ENCODE results near the gene MAPK9. TPM values are rescaled to one million over a fixed set of nuclear protein-coding genes. Genes with fewer than 3 reads are reported as not detected.

Gene MAPK9
- total RNA-seq, 3 donors from 2014 or later, result 37.4 to 54.1 (median 41.3) TPM

- Histone ChIP-seq H3K36me3 (ENCODE audit: low read depth) (no peaks in the 10 kb centered on the region), H3K4me3 (no peak overlapping the region), H3K4me1 (ENCODE audit: low read depth) (no peaks in the 10 kb centered on the region), H3K9me3 (peaks cover 19% of the 10 kb centered on the region)
- ATAC-seq (no peak), DNase-seq (no peak)
- TF ChIP-seq CTCF (IDR thresholded peaks at IDR 0.05), result no peak
- intact Hi-C loops (cut with DNase I, micrococcal nuclease), result no loop called here
Observed at GRCh38 chr5:180230017-180230416, 61.9 kb downstream of the MAPK9 start.

- peaks cover 64% of the 10 kb centered on the region for H3K9me3 ChIP-seq
- TF ChIP-seq CTCF (IDR thresholded peaks at IDR 0.05), result no peak
- intact Hi-C loops (cut with DNase I, micrococcal nuclease), result no loop called here
- no peak overlapping the region for H3K4me3 ChIP-seq
- H3K36me3 ChIP-seq (ENCODE audit: low read depth), result no peaks in the 10 kb centered on the region
- H3K4me1 ChIP-seq (ENCODE audit: low read depth), result no peaks in the 10 kb centered on the region
- DNase-seq (no peak), ATAC-seq (no peak)
Observed at GRCh38 chr5:180222056-180222455, 69.8 kb downstream of the MAPK9 start.

- Histone ChIP-seq H3K9me3 (peaks cover 42% of the 10 kb centered on the region), H3K36me3 (ENCODE audit: low read depth) (no peaks in the 10 kb centered on the region), H3K4me1 (ENCODE audit: low read depth) (no peaks in the 10 kb centered on the region), H3K4me3 (no peak overlapping the region)
- ATAC-seq, result no peak
- intact Hi-C loops (cut with DNase I, micrococcal nuclease), result no loop called here
- no peak for DNase-seq
- TF ChIP-seq CTCF (IDR thresholded peaks at IDR 0.05), result no peak
Observed at GRCh38 chr5:180217797-180218196, 74.1 kb downstream of the MAPK9 start.

- intact Hi-C loops (cut with DNase I, micrococcal nuclease), result no loop called here
- Histone ChIP-seq H3K9me3 (peaks cover 32% of the 10 kb centered on the region), H3K36me3 (ENCODE audit: low read depth) (no peaks in the 10 kb centered on the region), H3K4me3 (no peak overlapping the region), H3K4me1 (ENCODE audit: low read depth) (no peaks in the 10 kb centered on the region)
- DNase-seq (no peak), ATAC-seq (no peak)
- no peak for TF ChIP-seq CTCF (IDR thresholded peaks at IDR 0.05)
Observed at GRCh38 chr5:180216646-180217171, 75.2 kb downstream of the MAPK9 start.

GRCh38 chr5:180215783-180216630, 75.9 kb downstream of the MAPK9 start:
- ATAC-seq (no peak), DNase-seq (no peak)
- peaks cover 28% of the 10 kb centered on the region for H3K9me3 ChIP-seq
- H3K36me3 ChIP-seq (ENCODE audit: low read depth), result no peaks in the 10 kb centered on the region
- H3K4me1 ChIP-seq (ENCODE audit: low read depth), result no peaks in the 10 kb centered on the region
- no peak overlapping the region for H3K4me3 ChIP-seq
- no peak for TF ChIP-seq CTCF (IDR thresholded peaks at IDR 0.05)
- intact Hi-C loops (cut with DNase I, micrococcal nuclease), result no loop called here
